ENCODE results near the gene PPP2CA. TPM values are rescaled to one million over a fixed set of nuclear protein-coding genes. Genes with fewer than 3 reads are reported as not detected.
A peak's percentile ranks its signal among the peaks of the same experiment; 100 is the strongest.
"Not testable (repeated sequence)": the region's sequence is repeated elsewhere in the genome, so short reads cannot be mapped to it uniquely, and the experiment has no call there.

The PPP2CA gene
- total RNA-seq, 1 experiment from 2014 or later = 445 TPM

GRCh38 chr5:134171972-134172371 lies 53.9 kb downstream of the PPP2CA start:
- Histone ChIP-seq H3K27ac (no peak overlapping the region), H3K36me3 (peaks cover 90% of the 10 kb centered on the region)
- peak in 1 of 2 experiments; percentile 28 for DNase-seq (ENCODE audit: low read depth in 1 of 2, low spot score in 2 of 2)

GRCh38 chr5:134162592-134162991 lies 63.3 kb downstream of the PPP2CA start:
- Histone ChIP-seq H3K36me3 (peaks cover 96% of the 10 kb centered on the region), H3K27me3 (replicated peaks) (no peaks in the 10 kb centered on the region), H3K9me3 (replicated peaks) (no peaks in the 10 kb centered on the region; the same call in 1 of the 2 replicates), H3K4me1 (replicated peaks) (no peaks in the 10 kb centered on the region), H3K27ac (no peak overlapping the region), H3K4me3 (no peak overlapping the region)
- no peak for DNase-seq (ENCODE audit: low read depth in 1 of 2, low spot score in 2 of 2)

More at GRCh38 chr5:134171972-134172371, 53.9 kb downstream of the PPP2CA start:
- Histone ChIP-seq H3K4me3 (no peak overlapping the region), H3K9me3 (replicated peaks) (no peaks in the 10 kb centered on the region), H3K4me1 (replicated peaks) (peaks cover 14% of the 10 kb centered on the region), H3K27me3 (replicated peaks) (no peaks in the 10 kb centered on the region)

- H3K36me3 ChIP-seq = peaks cover 96% of the 10 kb centered on the region
- H3K4me1 ChIP-seq (replicated peaks) = no peaks in the 10 kb centered on the region
- H3K4me3 ChIP-seq = no peak overlapping the region
- peak in 1 of 2 experiments; percentile 45 for DNase-seq (ENCODE audit: low read depth in 1 of 2, low spot score in 2 of 2)
- no peaks in the 10 kb centered on the region; the same call in 1 of the 2 replicates for H3K9me3 ChIP-seq (replicated peaks)
- H3K27me3 ChIP-seq (replicated peaks) = no peaks in the 10 kb centered on the region
- H3K27ac ChIP-seq = no peak overlapping the region
Measured at GRCh38 chr5:134161513-134162395, 64.1 kb downstream of the PPP2CA start.

GRCh38 chr5:134153657-134154056 lies 72.2 kb downstream of the PPP2CA start:
- no peak for DNase-seq (ENCODE audit: low read depth in 1 of 2, low spot score in 2 of 2)
- Histone ChIP-seq H3K4me3 (no peak overlapping the region), H3K27me3 (replicated peaks) (no peaks in the 10 kb centered on the region), H3K27ac (no peak overlapping the region), H3K4me1 (replicated peaks) (no peaks in the 10 kb centered on the region), H3K36me3 (peaks cover 98% of the 10 kb centered on the region), H3K9me3 (replicated peaks) (no peaks in the 10 kb centered on the region)

GRCh38 chr5:134153241-134153640 lies 72.6 kb downstream of the PPP2CA start:
- Histone ChIP-seq H3K4me3 (no peak overlapping the region), H3K4me1 (replicated peaks) (no peaks in the 10 kb centered on the region), H3K36me3 (peaks cover 98% of the 10 kb centered on the region), H3K9me3 (replicated peaks) (no peaks in the 10 kb centered on the region), H3K27ac (no peak overlapping the region), H3K27me3 (replicated peaks) (no peaks in the 10 kb centered on the region)
- DNase-seq (ENCODE audit: low read depth in 1 of 2, low spot score in 2 of 2) = peak in 1 of 2 experiments; percentile 36

GRCh38 chr5:134152173-134152832 lies 73.6 kb downstream of the PPP2CA start:
- not testable (repeated sequence) for H3K4me3 ChIP-seq; H3K4me1 ChIP-seq (replicated peaks); H3K27me3 ChIP-seq (replicated peaks); DNase-seq (ENCODE audit: low read depth in 1 of 2, low spot score in 2 of 2); H3K27ac ChIP-seq; H3K9me3 ChIP-seq (replicated peaks)
- peaks cover 96% of the 10 kb centered on the region for H3K36me3 ChIP-seq

GRCh38 chr5:134151723-134152122 lies 74.2 kb downstream of the PPP2CA start:
- Histone ChIP-seq H3K9me3 (replicated peaks) (no peaks in the 10 kb centered on the region), H3K4me1 (replicated peaks) (peaks cover 5% of the 10 kb centered on the region), H3K36me3 (peaks cover 96% of the 10 kb centered on the region), H3K27ac (no peak overlapping the region), H3K4me3 (no peak overlapping the region), H3K27me3 (replicated peaks) (no peaks in the 10 kb centered on the region)
- DNase-seq (ENCODE audit: low read depth in 1 of 2, low spot score in 2 of 2) = no peak

GRCh38 chr5:134149571-134150303 lies 76.1 kb downstream of the PPP2CA start:
- Histone ChIP-seq H3K4me1 (replicated peaks) (peaks cover 13% of the 10 kb centered on the region), H3K36me3 (peaks cover 96% of the 10 kb centered on the region), H3K4me3 (no peak overlapping the region), H3K9me3 (replicated peaks) (no peaks in the 10 kb centered on the region), H3K27me3 (replicated peaks) (no peaks in the 10 kb centered on the region), H3K27ac (no peak overlapping the region)
- peak in 1 of 2 experiments; percentile 34 for DNase-seq (ENCODE audit: low read depth in 1 of 2, low spot score in 2 of 2)

GRCh38 chr5:134148986-134149539 lies 76.8 kb downstream of the PPP2CA start:
- Histone ChIP-seq H3K36me3 (peaks cover 99% of the 10 kb centered on the region), H3K9me3 (replicated peaks) (no peaks in the 10 kb centered on the region), H3K27ac (no peak overlapping the region), H3K4me3 (no peak overlapping the region), H3K27me3 (replicated peaks) (no peaks in the 10 kb centered on the region), H3K4me1 (replicated peaks) (peaks cover 13% of the 10 kb centered on the region)
- DNase-seq (ENCODE audit: low read depth in 1 of 2, low spot score in 2 of 2) = peak in 1 of 2 experiments; percentile 12

GRCh38 chr5:134148316-134148715 lies 77.6 kb downstream of the PPP2CA start:
- peaks cover 13% of the 10 kb centered on the region for H3K4me1 ChIP-seq (replicated peaks)
- DNase-seq (ENCODE audit: low read depth in 1 of 2, low spot score in 2 of 2) = peak in 1 of 2 experiments; percentile 40
- no peaks in the 10 kb centered on the region for H3K27me3 ChIP-seq (replicated peaks)
- peaks cover 99% of the 10 kb centered on the region for H3K36me3 ChIP-seq
- no peak overlapping the region for H3K27ac ChIP-seq
- no peaks in the 10 kb centered on the region for H3K9me3 ChIP-seq (replicated peaks)
- no peak overlapping the region for H3K4me3 ChIP-seq

- H3K27ac ChIP-seq = no peak overlapping the region
- H3K27me3 ChIP-seq (replicated peaks) = no peaks in the 10 kb centered on the region
- peak in 1 of 2 experiments; percentile 52 for DNase-seq (ENCODE audit: low read depth in 1 of 2, low spot score in 2 of 2)
Measured at GRCh38 chr5:134146651-134147518, 79.0 kb downstream of the PPP2CA start.

GRCh38 chr5:134145779-134146581 lies 79.9 kb downstream of the PPP2CA start:
- no peak overlapping the region for H3K4me3 ChIP-seq
- peaks cover 96% of the 10 kb centered on the region for H3K36me3 ChIP-seq
- DNase-seq (ENCODE audit: low read depth in 1 of 2, low spot score in 2 of 2) = peak; percentile 80 to 90
- no peaks in the 10 kb centered on the region for H3K27me3 ChIP-seq (replicated peaks)
- no peak overlapping the region for H3K27ac ChIP-seq
- H3K9me3 ChIP-seq (replicated peaks) = no peaks in the 10 kb centered on the region
- H3K4me1 ChIP-seq (replicated peaks) = peaks cover 14% of the 10 kb centered on the region

More at GRCh38 chr5:134146651-134147518, 79.0 kb downstream of the PPP2CA start:
- H3K4me3 ChIP-seq = no peak overlapping the region
- H3K4me1 ChIP-seq (replicated peaks) = peaks cover 13% of the 10 kb centered on the region
- H3K9me3 ChIP-seq (replicated peaks) = no peaks in the 10 kb centered on the region
- H3K36me3 ChIP-seq = peaks cover 96% of the 10 kb centered on the region
